DMS114 treated with DMSO at 0.1 percent for 48 hours (cell line): ENCODE data around the gene NOP53.
"Not testable (repeated sequence)": the region's sequence is repeated elsewhere in the genome, so short reads cannot be mapped to it uniquely, and the experiment has no call there.

Experiments used
- DNase-seq: peaks from one replicate; lab custom pipeline; 2025; ENCODE audit not compliant: unreplicated experiment; lab: John Stamatoyannopoulos, UW

NOP53 gene

DNA sequence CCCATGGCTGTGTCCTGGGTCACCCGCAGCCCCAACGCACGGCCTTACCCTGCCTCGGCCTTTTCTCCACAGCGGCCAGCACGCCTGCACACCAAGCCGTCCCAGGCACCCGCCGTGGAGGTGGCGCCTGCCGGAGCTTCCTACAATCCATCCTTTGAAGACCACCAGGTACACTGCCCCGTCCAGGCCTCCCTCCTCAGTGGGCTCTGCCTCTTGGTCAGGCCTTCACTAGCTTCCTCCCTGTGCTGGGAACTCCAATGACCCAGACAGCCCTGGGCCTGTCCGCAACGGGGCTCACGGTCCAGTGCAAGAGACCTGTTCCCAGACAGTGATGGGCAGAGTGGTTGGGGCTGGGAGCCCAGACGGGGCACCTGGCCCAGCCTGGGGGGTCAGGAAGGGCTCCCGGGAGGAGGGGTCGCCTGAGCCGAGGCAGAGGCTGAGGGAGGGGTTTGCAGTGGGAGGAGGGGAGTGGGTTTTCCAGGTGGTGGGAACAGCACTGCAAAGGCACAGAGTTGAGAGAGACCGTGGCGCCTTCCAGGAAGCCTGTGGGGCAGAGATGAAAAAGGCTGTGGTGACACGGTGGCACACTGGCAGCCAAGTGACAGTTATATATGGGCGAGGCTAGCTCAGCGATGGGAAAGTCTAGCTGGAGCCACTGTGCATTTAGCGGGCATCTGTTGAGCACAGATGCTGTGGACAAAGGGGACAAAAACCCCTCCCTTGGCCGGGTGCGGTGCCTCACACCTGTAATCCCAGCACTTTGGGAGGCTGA lies 7.3 kb downstream of the NOP53 start:
- no peak for DNase-seq

- no peak for DNase-seq
Observed at GRCh38 chr19:47754206-47755064, 9.1 kb downstream of the NOP53 start.

DNA sequence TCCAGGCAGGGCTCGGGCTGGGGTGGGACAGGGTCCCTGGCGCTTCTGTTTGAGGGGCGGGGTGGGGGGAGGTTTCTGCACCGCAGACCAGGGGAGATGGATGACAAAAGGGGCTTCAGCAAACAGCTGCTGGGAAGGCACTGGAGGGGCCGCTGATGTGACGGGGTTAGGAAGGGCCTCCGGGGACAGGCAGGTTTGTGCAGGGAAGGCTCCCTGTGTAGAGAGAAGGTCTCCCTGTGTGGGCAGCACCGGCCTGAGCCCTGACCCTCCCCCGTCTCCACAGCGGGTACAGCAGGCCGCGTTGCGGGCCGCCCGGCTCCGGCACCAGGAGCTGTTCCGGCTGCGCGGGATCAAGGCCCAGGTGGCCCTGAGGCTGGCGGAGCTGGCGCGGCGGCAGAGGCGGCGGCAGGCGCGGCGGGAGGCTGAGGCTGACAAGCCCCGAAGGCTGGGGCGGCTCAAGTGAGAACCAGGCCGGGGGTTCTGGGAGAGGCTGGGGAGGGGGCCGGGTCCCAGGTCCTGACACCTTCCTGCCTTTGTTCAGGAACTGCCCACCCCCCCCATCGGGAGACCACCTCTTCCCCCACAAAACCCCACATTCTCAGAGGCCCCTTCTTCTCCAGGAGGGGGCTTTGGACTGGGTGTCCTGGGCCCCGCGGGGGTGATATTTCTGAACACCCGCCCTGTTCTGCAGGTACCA lies 9.9 kb downstream of the NOP53 start:
- DNase-seq, result no peak

DNA sequence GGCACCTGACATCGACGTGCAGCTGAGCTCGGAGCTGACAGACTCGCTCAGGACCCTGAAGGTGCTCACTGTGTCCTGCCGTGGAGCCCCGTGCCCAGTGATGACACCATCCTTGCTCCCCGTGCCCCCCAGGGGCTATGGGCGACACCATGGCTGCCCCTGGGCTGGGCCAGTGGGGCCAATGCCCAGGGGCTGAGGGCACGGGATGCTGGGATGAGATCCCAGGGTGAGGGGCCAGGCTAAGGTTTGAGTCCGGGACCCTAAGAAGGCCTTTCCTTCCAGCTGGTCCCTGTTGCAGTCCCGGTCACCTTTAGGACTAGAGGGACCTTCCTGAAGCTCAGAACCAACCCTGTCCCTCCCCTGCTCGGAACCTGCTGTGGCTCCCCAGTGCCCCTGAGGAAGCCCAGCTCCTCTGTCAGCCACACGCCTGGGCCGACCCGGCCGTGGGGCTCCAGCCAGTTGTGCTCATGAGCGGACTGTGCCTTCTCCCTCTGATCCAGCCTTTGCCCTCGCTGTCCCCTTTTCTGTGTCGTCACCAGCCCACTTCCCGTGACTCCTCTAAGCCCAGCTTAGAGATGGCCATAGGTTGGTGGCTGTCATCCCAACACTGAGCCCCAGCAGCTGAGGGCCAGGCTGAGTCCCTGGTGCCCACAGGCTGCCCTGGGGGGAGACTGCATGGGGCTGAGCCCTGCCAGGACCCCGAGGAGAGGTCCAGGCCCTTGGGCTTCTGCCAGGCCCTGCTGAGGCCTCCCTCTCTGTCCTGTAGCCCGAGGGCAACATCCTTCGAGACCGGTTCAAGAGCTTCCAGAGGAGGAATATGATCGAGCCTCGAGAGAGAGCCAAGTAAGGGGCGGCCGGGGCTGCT lies 10.6 kb downstream of the NOP53 start:
- no peak for DNase-seq

GRCh38 chr19:47756627-47756929 lies 11.2 kb downstream of the NOP53 start:
- DNase-seq, result no peak

GRCh38 chr19:47756953-47757608 lies 11.7 kb downstream of the NOP53 start:
- DNase-seq, result no peak

DNA sequence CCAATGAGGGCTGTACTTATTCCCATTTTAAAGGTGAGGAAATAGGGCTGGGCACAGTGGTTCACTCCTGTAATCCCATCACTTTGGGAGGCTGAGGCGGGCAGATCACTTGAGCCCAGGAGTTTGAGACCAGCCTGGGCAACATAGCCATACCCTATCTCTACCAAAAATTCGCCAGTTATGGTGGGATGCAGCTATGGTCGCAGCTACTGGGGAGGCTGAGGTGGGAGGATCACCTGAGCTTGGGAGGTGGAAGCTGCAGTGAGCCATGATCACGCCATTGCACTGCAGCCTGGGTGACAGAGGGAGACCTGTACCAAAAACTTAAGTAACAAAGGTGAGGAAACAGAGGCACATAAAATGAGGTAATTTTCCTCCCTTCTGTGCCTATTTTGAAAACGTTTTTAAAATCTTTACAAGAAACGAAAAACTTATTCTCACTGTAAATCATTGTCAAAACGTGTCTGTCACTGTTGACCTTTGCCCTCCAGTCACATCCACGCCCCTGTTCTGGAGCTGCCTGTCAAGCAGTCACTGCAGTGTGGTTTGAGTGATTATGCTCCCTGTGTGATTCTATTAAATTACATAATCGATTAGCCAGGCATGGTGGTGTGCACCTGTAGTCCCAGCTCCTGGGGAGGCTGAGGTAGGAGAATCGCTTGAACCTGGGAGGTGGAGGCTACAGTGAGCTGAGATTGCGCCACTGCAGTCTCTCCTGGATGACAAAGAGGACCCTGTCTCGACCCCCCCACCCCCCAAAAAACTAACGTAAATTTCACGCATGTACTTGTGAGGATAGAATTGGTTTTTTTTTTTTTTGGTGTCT lies 12.5 kb downstream of the NOP53 start:
- DNase-seq, result no peak

GRCh38 chr19:47758443-47758804 lies 13.1 kb downstream of the NOP53 start:
- no peak for DNase-seq

GRCh38 chr19:47760632-47760999 lies 15.3 kb downstream of the NOP53 start:
- no peak for DNase-seq

DNA sequence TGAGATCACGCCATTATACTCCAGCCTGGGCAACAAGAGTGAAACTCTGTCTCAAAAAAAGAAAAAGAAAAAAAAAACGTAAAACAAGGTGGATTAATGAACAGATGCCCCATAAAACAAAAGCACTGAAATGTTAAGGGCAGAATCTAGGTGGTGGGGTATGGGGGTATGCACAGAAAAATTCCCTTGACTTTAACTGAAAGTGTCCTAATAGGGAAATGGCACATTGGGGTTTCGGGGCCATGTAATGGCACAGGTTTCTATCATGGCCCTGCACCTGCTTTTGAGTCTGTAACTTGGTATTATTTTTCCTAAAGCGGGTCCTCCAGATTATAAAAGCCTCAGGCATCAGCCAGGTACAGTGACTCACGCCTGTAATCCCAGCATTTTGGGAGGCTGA lies 16.2 kb downstream of the NOP53 start:
- DNase-seq, result no peak

DNA sequence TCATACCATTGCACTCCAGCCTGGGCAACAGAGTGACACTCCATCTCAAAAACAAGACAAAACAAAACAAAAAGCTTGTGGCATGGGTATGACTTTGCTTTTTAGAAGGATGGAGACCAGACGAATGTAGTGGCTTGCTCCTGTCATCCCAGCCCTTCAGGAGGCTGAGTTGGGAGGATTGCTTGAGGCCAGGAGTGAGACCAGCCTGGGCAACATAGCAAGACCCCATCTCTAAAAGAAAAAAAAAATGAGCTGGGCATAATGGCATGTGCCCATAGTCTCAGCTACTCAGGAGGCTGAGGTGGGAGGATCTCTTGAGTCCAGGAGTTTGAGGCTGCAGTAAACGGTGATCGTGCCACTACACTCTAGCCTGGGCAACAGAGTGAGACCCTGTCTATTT lies 16.8 kb downstream of the NOP53 start:
- DNase-seq, result no peak

DNA sequence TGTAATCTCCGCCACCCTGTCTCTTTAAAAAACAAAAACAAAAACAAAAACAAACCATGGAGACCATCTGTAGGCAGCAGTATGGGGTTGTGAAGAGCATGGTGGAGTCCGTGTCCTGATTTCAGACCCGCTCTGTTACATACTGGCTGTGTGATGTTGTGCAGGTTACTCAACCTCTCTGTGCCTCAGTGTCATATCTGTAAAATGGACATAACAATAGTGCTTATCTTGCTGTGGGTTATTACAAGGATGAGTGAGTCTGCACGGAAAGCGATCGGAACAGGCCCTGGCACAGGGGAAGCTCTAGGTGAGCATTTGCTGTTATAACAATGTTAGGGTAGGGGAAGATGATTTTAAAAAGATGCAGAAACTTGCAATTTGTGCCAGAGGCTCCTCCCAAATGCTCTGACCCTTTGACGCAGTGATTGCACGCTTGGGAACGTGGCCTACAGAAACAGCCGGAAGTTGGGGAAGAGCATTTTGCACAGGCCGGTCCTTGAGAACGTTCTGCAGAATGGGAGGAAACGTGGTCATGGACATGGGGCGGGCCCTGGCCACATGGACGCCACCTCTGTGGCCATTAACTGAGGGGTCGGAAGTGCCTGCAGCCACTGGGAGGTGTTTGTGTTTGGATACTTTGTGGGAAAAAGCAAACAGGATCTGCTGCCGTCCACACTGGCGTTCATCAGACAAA lies 17.4 kb downstream of the NOP53 start:
- no peak for DNase-seq

DNA sequence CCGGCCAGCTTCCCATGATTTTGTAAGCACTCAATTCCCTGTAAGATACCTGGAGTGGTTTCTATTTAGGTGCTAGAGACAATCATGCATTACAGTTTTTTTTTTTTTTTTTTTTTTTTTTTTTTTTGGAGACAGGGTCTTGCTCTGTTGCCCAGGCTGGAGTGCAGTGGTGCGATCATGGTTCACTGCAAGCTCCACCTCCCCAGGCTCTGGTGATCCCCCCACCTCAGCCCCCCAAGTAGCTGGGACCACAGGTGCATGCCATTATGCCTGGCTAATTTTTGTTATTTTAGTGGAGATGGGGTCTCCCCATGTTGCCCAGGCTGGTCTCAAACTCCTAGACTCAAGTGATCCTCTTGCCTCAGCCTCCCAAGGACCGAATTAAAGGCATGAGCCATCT lies 19.4 kb downstream of the NOP53 start:
- DNase-seq, result not testable (repeated sequence)

DNA sequence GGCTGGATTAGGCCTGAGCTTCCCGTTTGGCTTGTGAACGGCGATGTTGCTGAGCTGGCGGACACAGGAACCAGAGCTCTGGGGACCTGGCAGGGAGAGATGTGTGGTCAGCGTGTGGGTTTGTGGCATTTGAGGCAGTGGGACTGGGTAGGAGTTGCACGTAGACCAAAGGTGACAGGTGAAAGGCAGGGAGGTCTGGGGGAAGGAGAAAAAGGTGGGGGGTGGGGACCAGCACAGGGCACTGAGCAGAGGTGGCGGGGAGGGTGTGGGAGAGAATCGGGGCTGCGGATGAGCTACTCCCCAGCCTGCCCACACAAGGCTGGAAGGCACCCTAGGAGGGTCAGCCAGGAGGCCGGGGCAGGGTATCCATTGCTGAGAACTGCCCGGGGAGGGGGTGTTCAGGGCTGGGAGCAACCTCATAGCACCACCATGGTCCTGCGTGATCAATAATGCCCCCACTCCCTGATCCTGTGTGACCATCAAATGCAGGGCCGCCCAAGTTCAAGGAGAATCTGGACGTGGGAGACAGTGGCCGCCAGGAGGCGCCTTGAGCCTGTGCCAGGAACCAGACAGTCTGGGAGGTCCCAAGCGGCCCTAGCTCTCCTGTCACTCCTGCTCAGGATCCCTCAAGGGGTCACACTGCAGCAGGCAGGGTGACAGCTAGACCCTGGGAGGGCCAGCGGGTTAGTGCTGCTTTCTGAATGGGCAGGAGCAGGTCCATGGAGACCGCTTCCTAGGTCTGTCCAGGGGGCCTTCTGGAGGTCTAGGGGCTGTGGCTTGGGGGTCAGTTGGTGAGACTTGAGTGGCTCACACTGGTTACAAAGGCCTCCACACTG lies 20.4 kb downstream of the NOP53 start:
- DNase-seq, result no peak

DNA sequence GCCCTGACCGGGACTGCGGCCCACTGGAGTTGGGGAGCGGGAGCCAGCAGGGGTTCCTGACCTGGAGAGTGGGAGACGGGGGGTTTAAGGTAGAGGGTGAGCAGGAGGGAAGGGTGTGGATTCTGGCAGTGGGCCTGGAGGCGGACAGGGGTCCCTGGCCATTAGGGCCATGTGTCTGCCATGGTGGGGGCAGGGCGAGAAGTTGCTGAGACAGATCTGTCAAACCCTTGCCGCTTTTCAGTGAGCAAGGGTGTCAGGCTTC lies 20.9 kb downstream of the NOP53 start:
- DNase-seq, result no peak

GRCh38 chr19:47766670-47767069 lies 21.3 kb downstream of the NOP53 start:
- DNase-seq, result no peak

DNA sequence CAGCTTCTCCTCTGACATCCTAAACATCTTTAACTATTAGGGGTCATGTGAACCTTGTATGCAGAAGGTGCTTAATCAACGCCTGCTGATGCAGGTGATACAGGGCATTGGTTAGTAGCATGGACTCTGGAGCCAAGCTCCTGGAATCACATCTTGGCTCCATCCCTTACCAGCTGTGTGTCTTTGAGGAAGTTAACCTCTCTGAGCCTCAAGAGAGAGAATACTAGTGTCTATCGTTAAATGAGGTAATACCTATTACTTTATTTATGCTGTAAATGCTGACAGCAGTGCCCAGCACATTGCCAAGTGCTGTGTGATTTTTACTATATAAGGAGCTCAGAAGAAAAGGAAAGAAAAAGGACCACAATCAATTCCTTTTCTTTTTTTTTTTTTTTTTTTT lies 22.0 kb downstream of the NOP53 start:
- DNase-seq, result no peak

GRCh38 chr19:47768604-47769003 lies 23.3 kb downstream of the NOP53 start:
- no peak for DNase-seq

DNA sequence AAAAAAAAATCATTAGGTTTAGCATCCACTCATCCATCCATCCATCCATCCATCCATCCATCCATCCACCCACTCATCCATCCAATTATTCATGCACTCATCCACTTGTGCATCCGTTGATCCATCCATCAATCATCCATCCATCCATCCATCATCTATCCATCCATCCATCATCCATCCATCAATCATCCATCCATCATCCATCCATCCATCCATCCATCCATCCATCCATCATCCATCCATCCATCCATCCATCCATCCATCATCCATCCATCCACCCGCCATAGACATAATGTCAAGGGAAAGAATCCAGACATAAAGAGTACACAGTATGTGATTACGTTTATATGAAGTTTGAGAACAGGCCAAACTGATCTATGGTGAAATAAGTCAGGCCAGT lies 24.2 kb downstream of the NOP53 start:
- DNase-seq, result no peak
